ENCODE measurements around the gene CCZ1B. TPM values are rescaled to one million over a fixed set of nuclear protein-coding genes. Genes with fewer than 3 reads are reported as not detected.
"Not testable (repeated sequence)": the region's sequence is repeated elsewhere in the genome, so short reads cannot be mapped to it uniquely, and the experiment has no call there.

CCZ1B gene
- polyA plus RNA-seq, 12 donors, result 32.6 to 83.4 (median 42.8) TPM; not detected in 1

DNA sequence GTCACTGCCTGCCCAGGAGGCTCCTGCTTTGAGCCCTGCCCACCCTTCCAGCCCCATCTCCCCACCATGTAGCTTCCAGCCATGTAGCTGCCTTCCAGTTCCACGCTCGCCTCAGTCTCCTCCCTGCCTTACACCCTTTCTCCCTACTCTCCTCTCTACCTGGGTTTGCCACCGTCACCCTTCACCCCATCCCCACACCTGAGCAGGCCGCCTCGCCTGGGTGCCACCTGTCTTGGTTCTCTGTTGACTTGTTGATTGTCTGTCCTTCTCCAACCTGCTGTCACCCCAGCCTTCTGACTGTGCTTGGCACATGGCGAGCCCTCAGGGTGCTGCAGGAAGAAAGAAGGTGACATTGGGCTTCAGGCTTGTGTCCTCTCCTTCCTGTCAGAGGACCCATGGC, 75.9 kb downstream of the CCZ1B start:
- DNase-seq, result not testable (repeated sequence)

GRCh38 chr7:6749335-6749734, 76.7 kb downstream of the CCZ1B start:
- DNase-seq, result not testable (repeated sequence)

Other genes with a start within 250 kb of the CCZ1B start
- gene ZDHHC4, start 248.8 kb downstream of the CCZ1B start, polyA plus RNA-seq (ENCODE audit: insufficient read length in 12 of 12), result 10 to 100 TPM in 11 of 12 donors, not detected in 1; 21.4 to 57.2 (median 50.1) TPM
- 10 to 100 TPM in 11 of 12 donors, not detected in 1; 15.3 to 33.3 (median 23.5) TPM for gene INTS15, start 236.3 kb downstream of the CCZ1B start, polyA plus RNA-seq (ENCODE audit: insufficient read length in 12 of 12)
- gene ZNF853, start 210.7 kb downstream of the CCZ1B start, polyA plus RNA-seq (ENCODE audit: insufficient read length in 12 of 12), result 10 to 100 TPM in 11 of 12 donors, not detected in 1; 11.2 to 18.5 (median 14.0) TPM
- 10 to 100 TPM in 11 of 12 donors, not detected in 1; 18.6 to 34.2 (median 21.7) TPM for gene ZNF316, start 189.0 kb downstream of the CCZ1B start, polyA plus RNA-seq (ENCODE audit: insufficient read length in 12 of 12)
- gene ZNF12, start 119.3 kb downstream of the CCZ1B start, polyA plus RNA-seq (ENCODE audit: insufficient read length in 12 of 12), result 10 to 100 TPM in 11 of 12 donors, not detected in 1; 14.5 to 28.9 (median 24.0) TPM
- gene RSPH10B2, start 72.2 kb downstream of the CCZ1B start, polyA plus RNA-seq (ENCODE audit: insufficient read length in 12 of 12), result under 1 TPM in 9 of 12 donors, not detected in 3; 0.13 to 0.94 (median 0.38) TPM

All from muscle of arm (tissue), 12 donors.